Measurements from ENCODE around the gene USF3. TPM values are rescaled to one million over a fixed set of nuclear protein-coding genes. Genes with fewer than 3 reads are reported as not detected.

USF3 gene
- polyA plus RNA-seq, 1 donor from 2014 or later: 15.4 TPM

DNA sequence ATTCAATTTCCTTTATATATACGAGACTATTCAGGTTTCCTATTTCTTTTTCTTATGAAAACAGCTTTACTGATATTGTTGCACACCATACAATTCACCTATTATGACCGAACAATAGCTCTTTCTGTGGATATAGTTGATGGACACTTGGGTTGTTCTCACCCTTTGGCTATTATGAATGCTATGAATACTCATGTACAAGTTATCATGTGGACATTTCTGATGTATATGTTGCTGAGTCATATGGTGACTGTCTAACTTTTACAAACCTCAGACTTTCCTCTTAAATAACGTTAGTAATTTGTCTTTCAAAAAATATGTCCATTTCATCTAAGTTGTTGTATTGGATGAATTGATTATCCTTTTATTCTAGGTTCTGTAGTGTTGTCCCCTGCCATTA is 15.7 kb upstream of the USF3 start:
- Histone ChIP-seq H3F3A (ENCODE audit: insufficient read depth, low read length, poor library complexity, severe bottlenecking) (no peaks in the 10 kb centered on the region), H3K27ac (ENCODE audit: low read length) (no peak overlapping the region), H4K20me1 (ENCODE audit: insufficient read depth) (no peaks in the 10 kb centered on the region), H3K9ac (ENCODE audit: low read length) (no peak overlapping the region), H3K27me3 (ENCODE audit: insufficient read depth, low read depth, low read length) (no peaks in the 10 kb centered on the region), H3K36me3 (ENCODE audit: insufficient read depth, low read length) (no peaks in the 10 kb centered on the region), H3K9me3 (ENCODE audit: low read length) (no peaks in the 10 kb centered on the region), H3K4me3 (ENCODE audit: low read length) (no peak overlapping the region), H3K79me2 (replicated peaks; ENCODE audit: insufficient read depth, low read length) (no peaks in the 10 kb centered on the region), H2AFZ (ENCODE audit: low read depth, low read length) (no peak overlapping the region), H3K4me2 (ENCODE audit: low read length) (no peak overlapping the region), H3K9me2 (ENCODE audit: insufficient read depth, low read length) (no peaks in the 10 kb centered on the region)
- TF ChIP-seq POLR2AphosphoS5 (IDR thresholded peaks at IDR 0.05) (no peak), EP300 (conservative IDR thresholded peaks at IDR 0.05; ENCODE audit: poor library complexity, severe bottlenecking) (no peak), CTCF (IDR thresholded peaks at IDR 0.05; ENCODE audit: poor library complexity, severe bottlenecking) (no peak), RAD21 (conservative IDR thresholded peaks at IDR 0.05) (no peak), MXI1 (conservative IDR thresholded peaks at IDR 0.05; ENCODE audit: poor library complexity, severe bottlenecking) (no peak), REST (IDR thresholded peaks at IDR 0.05; ENCODE audit: borderline replicate concordance) (no peak), SMC3 (conservative IDR thresholded peaks at IDR 0.05; ENCODE audit: poor library complexity) (no peak), TAF1 (IDR thresholded peaks at IDR 0.05; ENCODE audit: low read depth) (no peak), EZH2 (IDR thresholded peaks at IDR 0.05; ENCODE audit: borderline replicate concordance, insufficient read depth, low read length, poor library complexity, severe bottlenecking) (no peak)

- H4K20me1 ChIP-seq (ENCODE audit: insufficient read depth): no peaks in the 10 kb centered on the region
- H3F3A ChIP-seq (ENCODE audit: insufficient read depth, low read length, poor library complexity, severe bottlenecking): no peaks in the 10 kb centered on the region
- H2AFZ ChIP-seq (ENCODE audit: low read depth, low read length): no peak overlapping the region
- no peak overlapping the region for H3K27ac ChIP-seq (ENCODE audit: low read length)
- H3K27me3 ChIP-seq (ENCODE audit: insufficient read depth, low read depth, low read length): no peaks in the 10 kb centered on the region
- no peaks in the 10 kb centered on the region for H3K36me3 ChIP-seq (ENCODE audit: insufficient read depth, low read length)
- no peak overlapping the region for H3K4me2 ChIP-seq (ENCODE audit: low read length)
- H3K9ac ChIP-seq (ENCODE audit: low read length): no peak overlapping the region
- no peaks in the 10 kb centered on the region for H3K9me3 ChIP-seq (ENCODE audit: low read length)
- no peak overlapping the region for H3K4me3 ChIP-seq (ENCODE audit: low read length)
- H3K79me2 ChIP-seq (replicated peaks; ENCODE audit: insufficient read depth, low read length): no peaks in the 10 kb centered on the region
- TF ChIP-seq SMC3 (conservative IDR thresholded peaks at IDR 0.05; ENCODE audit: poor library complexity) (no peak), TAF1 (IDR thresholded peaks at IDR 0.05; ENCODE audit: low read depth) (no peak), CTCF (IDR thresholded peaks at IDR 0.05; ENCODE audit: poor library complexity, severe bottlenecking) (no peak), POLR2AphosphoS5 (IDR thresholded peaks at IDR 0.05) (no peak)
- H3K9me2 ChIP-seq (ENCODE audit: insufficient read depth, low read length): no peaks in the 10 kb centered on the region
Measured at GRCh38 chr3:113707835-113708234, 11.4 kb upstream of the USF3 start.

Measured in neural cell (in vitro differentiated cells).